Suprapubic skin (tissue), 3 donors: ENCODE measurements around the gene MAST2.

ENCODE experiments used
- CTCF ChIP-seq, 2 donors: fragments of 200-600 bp in 1 of 2; fragments of 450-650 bp in 1 of 2; sonication (generic) in 1 of 2; IDR thresholded peaks; one replicate each; pipeline ENCODE4 v1.5.1; 2016 to 2019; ENCODE audit warnings: antibody characterized with exemption in 2 of 2, mild to moderate bottlenecking in 1 of 2, moderate library complexity in 1 of 2
- POLR2A ChIP-seq, 2 donors: fragments of 450-650 bp; IDR thresholded peaks; one replicate each; pipeline ENCODE4 v1.6.1; 2017; ENCODE audit warnings: antibody characterized with exemption in 2 of 2, mild to moderate bottlenecking in 2 of 2, moderate library complexity in 2 of 2

DNA sequence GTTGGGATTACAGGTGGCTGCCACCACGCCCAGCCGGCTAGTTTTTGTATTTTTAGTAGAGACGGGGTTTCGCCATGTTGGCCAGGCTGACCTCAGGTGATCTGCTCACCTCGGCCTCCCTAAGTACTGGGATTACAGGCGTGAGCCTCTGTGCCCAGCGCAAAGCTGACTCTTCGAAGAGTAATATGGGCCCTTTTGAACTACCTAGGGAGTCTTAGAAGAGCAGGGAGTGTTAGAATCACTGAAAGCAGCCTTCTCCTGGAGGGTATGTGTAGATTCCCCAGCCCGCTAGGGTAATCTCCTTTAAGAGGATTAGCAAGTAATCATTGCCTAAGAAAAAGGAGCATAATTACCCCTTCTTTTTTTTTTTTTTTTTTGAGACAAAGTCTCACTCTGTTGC is 6.5 kb upstream of the MAST2 start:
- no peak for TF ChIP-seq POLR2A (IDR thresholded peaks at IDR 0.05)
- TF ChIP-seq CTCF (IDR thresholded peaks at IDR 0.05): no peak
